Prostate gland (tissue), 2 donors: Measurements from ENCODE around the gene PTBP1. TPM values are rescaled to one million over a fixed set of nuclear protein-coding genes. Genes with fewer than 3 reads are reported as not detected.

ENCODE experiments used
- DNase-seq: peaks from one replicate; pipeline ENCODE4 v3.0.0-alpha.2; 2019; ENCODE audit warnings: low spot score
- H3K27ac ChIP-seq, 2 donors: fragments of 200-600 bp; sonication (generic); 2 replicates each; pipeline ENCODE4 v1.5.1; 2017 to 2019
- H3K27me3 ChIP-seq: fragments of 200-600 bp; sonication (generic); replicated peaks from 2 replicates; pipeline ENCODE4 v1.5.1; 2019; ENCODE audit not compliant: insufficient read depth
- H3K36me3 ChIP-seq, 2 donors: fragments of 200-600 bp; sonication (generic); 1 replicate in 1 of 2; 2 replicates in 1 of 2; pipeline versions ENCODE4 v1.5.1 to v1.8.1; 2017 to 2019
- H3K4me1 ChIP-seq: fragments of 200-600 bp; sonication (generic); replicated peaks from 2 replicates; pipeline ENCODE4 v1.5.1; 2019
- H3K4me3 ChIP-seq, 2 donors: fragments of 200-600 bp; sonication (generic); 2 replicates each; pipeline ENCODE4 v1.5.1; 2017 to 2019
- H3K9me3 ChIP-seq: fragments of 200-600 bp; sonication (generic); 2 replicates; pipeline ENCODE4 v1.5.1; 2017
- CTCF ChIP-seq, 4 experiments: fragments of 200-600 bp in 2 of 4; fragments of 450-650 bp in 2 of 4; sonication (generic) in 2 of 4; IDR thresholded peaks; 1 replicate in 3 of 4; 2 replicates in 1 of 4; pipeline ENCODE4 v1.5.1; 2016 to 2019; ENCODE audit warnings: antibody characterized with exemption in 4 of 4, mild to moderate bottlenecking in 2 of 4, moderate library complexity in 2 of 4
- POLR2A ChIP-seq: fragments of 450-650 bp; IDR thresholded peaks from one replicate; pipeline ENCODE4 v1.6.1; 2016; ENCODE audit warnings: antibody characterized with exemption, mild to moderate bottlenecking
- POLR2AphosphoS5 ChIP-seq: sonication (generic); formaldehyde crosslinking; IDR thresholded peaks from one replicate; pipeline ENCODE4 v1.6.1; 2017; ENCODE audit warnings: antibody characterized with exemption
- WGBS: methylation state at CpG from one replicate; pipeline ENCODE4 v1.1.5; 2018; 5-methylcytosine and 5-hydroxymethylcytosine counted together
- intact Hi-C: fragments of 100-400 bp; cut with DNase I; formaldehyde crosslinking; loops from one replicate; pipeline ENCODE4 v1.14.2; 2022
- total RNA-seq, 2 donors: library from RNA; depleted of rRNA; stranded (reverse); fragments of >200 nt; gene quantifications; one replicate each; pipeline ENCODE4 v1.1.0, GENCODE V29; 2016

PTBP1 gene
- total RNA-seq, 2 donors from 2014 or later, result 153 to 222 TPM

- TF ChIP-seq POLR2A (no peak), POLR2AphosphoS5 (no peak), CTCF (IDR thresholded peaks at IDR 0.05) (no peak)
- Histone ChIP-seq H3K4me3 (no peak within 1 kb of the TSS), H3K27ac (no peak within 1 kb of the TSS), H3K36me3 (no peaks in the 10 kb centered on the region), H3K9me3 (no peaks in the 10 kb centered on the region), H3K27me3 (no peaks in the 10 kb centered on the region), H3K4me1 (no peaks in the 10 kb centered on the region)
- intact Hi-C loops, result no loop called here
- no peak for DNase-seq
- WGBS, result 67% methylated on average over 33 of the region's 33 CpGs
Measured at GRCh38 chr19:827710-828321, 30.6 kb downstream of the PTBP1 start, which contains the start of gene AZU1. Gene AZU1, plus strand, starts transcription at chr19:827837. Its CDS starts 10 bp downstream, at chr19:827847.

GRCh38 chr19:829129-829758, 32.0 kb downstream of the PTBP1 start:
- Histone ChIP-seq H3K27ac (no peak overlapping the region), H3K27me3 (no peaks in the 10 kb centered on the region), H3K36me3 (no peaks in the 10 kb centered on the region), H3K4me1 (no peaks in the 10 kb centered on the region), H3K9me3 (no peaks in the 10 kb centered on the region), H3K4me3 (no peak overlapping the region)
- DNase-seq, result no peak
- intact Hi-C loops, result no loop called here
- WGBS, result 64% methylated on average over 18 of the region's 18 CpGs
- TF ChIP-seq POLR2A (no peak), POLR2AphosphoS5 (no peak), CTCF (IDR thresholded peaks at IDR 0.05) (no peak)

- Histone ChIP-seq H3K27me3 (peaks cover 3% of the 10 kb centered on the region), H3K4me1 (no peaks in the 10 kb centered on the region), H3K9me3 (no peaks in the 10 kb centered on the region), H3K4me3 (no peak overlapping the region), H3K36me3 (no peaks in the 10 kb centered on the region), H3K27ac (no peak overlapping the region)
- intact Hi-C loops, result no loop called here
- DNase-seq, result no peak
- WGBS, result 48% methylated on average over 33 of the region's 38 CpGs
- no peak for TF ChIP-seq POLR2AphosphoS5
- no peak for TF ChIP-seq CTCF (IDR thresholded peaks at IDR 0.05)
- TF ChIP-seq POLR2A, result no peak
Measured at GRCh38 chr19:831407-832369, 34.4 kb downstream of the PTBP1 start.

GRCh38 chr19:834216-834615, 37.0 kb downstream of the PTBP1 start:
- no peak for DNase-seq
- no peaks in the 10 kb centered on the region for H3K36me3 ChIP-seq
- peaks cover 3% of the 10 kb centered on the region for H3K27me3 ChIP-seq
- WGBS, result 70% methylated on average over 24 of the region's 24 CpGs
- intact Hi-C loops, result no loop called here
- H3K4me1 ChIP-seq, result no peaks in the 10 kb centered on the region
- TF ChIP-seq POLR2AphosphoS5, result no peak
- no peak for TF ChIP-seq POLR2A
- TF ChIP-seq CTCF (IDR thresholded peaks at IDR 0.05), result no peak
- no peaks in the 10 kb centered on the region for H3K9me3 ChIP-seq
- no peak overlapping the region for H3K27ac ChIP-seq
- no peak overlapping the region for H3K4me3 ChIP-seq
